HCT116 (cell line): Measurements from ENCODE around the gene GNLY. TPM values are rescaled to one million over a fixed set of nuclear protein-coding genes. Genes with fewer than 3 reads are reported as not detected.

Source experiments
- ATAC-seq: fragments of 200-7000 bp; cut with Tn5 transposase; 2 replicates; pipeline ENCODE4 v1.9.1; 2020; ENCODE audit warnings: mild to moderate bottlenecking, moderate library complexity
- BruUV-seq: library from RNA; stranded (reverse); fragments of 400-500 nt; replicated peaks from 2 replicates; lab custom pipeline; 2021; lab: Mats Ljungman, UMichigan
- CTCF ChIA-PET: fragments of 300-600 bp; sonication (Branson Sonifier 250); formaldehyde crosslinking; loops from one replicate; lab custom pipeline; 2021; ENCODE audit warnings: antibody characterized with exemption; lab: Charles Lee
- POLR2A ChIA-PET: fragments of 300-600, 350-600 bp; sonication (Branson Sonifier 250); formaldehyde crosslinking; loops from one replicate; lab custom pipeline; 2021; ENCODE audit warnings: antibody characterized with exemption; lab: Charles Lee
- RAD21 ChIA-PET, 2 experiments: fragments of 300-600 bp; sonication (Branson Sonifier 250); formaldehyde crosslinking; loops; one replicate each; lab custom pipeline; 2023; ENCODE audit warnings: low total read pairs in 2 of 2; ENCODE audit not compliant: uncharacterized antibody in 2 of 2, unreplicated experiment in 2 of 2, low non-redundant PET in 1 of 2; lab: Charles Lee
- DNase-seq: peaks from one replicate; pipeline ENCODE4 v3.0.0-alpha.2; 2010; ENCODE audit warnings: low read depth, low spot score
- H2AFZ ChIP-seq: fragments of 200-600 bp; shearing (Covaris generic), sonication (generic); 2 replicates; pipeline ENCODE4 v1.6.1; 2017; ENCODE audit warnings: low read depth, mixed run types, mixed read lengths, antibody characterized with exemption, low read length; ENCODE audit not compliant: poor library complexity, severe bottlenecking
- H3K27ac ChIP-seq: 2 replicates; pipeline ENCODE4 v1.5.1; 2012; ENCODE audit warnings: low read depth, low read length
- H3K27me3 ChIP-seq: fragments of 200-600 bp; sonication (generic); 2 replicates; pipeline ENCODE4 v1.6.1; 2016; ENCODE audit warnings: mixed run types, low read length, mixed read lengths; ENCODE audit not compliant: insufficient read depth
- H3K36me3 ChIP-seq, 2 experiments: fragments of 200-500 bp in 1 of 2; fragments of 200-600 bp in 1 of 2; sonication (Bioruptor generic) in 1 of 2; sonication (generic) in 1 of 2; 2 replicates each; pipeline versions ENCODE4 v1.5.1 to v1.6.1; 2014 to 2016; ENCODE audit warnings: low read length in 2 of 2, inconsistent platforms in 1 of 2, mixed read lengths in 1 of 2, mixed run types in 1 of 2; ENCODE audit not compliant: insufficient read depth in 2 of 2, control insufficient read depth in 1 of 2
- H3K4me1 ChIP-seq, 2 experiments: fragments of 200-600 bp in 1 of 2; sonication (generic) in 1 of 2; 2 replicates each; pipeline versions ENCODE4 v1.5.1 to v1.6.1; 2012 to 2017; ENCODE audit warnings: low read length in 2 of 2, inconsistent platforms in 1 of 2, mild to moderate bottlenecking in 1 of 2, mixed read lengths in 1 of 2, mixed run types in 1 of 2, moderate library complexity in 1 of 2; ENCODE audit not compliant: insufficient read depth in 2 of 2, control insufficient read depth in 1 of 2
- H3K4me2 ChIP-seq: fragments of 200-600 bp; sonication (generic); 2 replicates; pipeline ENCODE4 v1.6.1; 2017; ENCODE audit warnings: mixed run types, low read length, mixed read lengths
- H3K4me3 ChIP-seq, 2 experiments: fragments of 200-600 bp in 1 of 2; sonication (generic) in 1 of 2; replicated peaks in 1 of 2; 2 replicates each; pipeline ENCODE4 v1.5.1; 2011 to 2016; ENCODE audit warnings: low read length in 2 of 2, control low read depth in 1 of 2, low read depth in 1 of 2, mild to moderate bottlenecking in 1 of 2, mixed read lengths in 1 of 2, mixed run types in 1 of 2
- H3K79me2 ChIP-seq: fragments of 200-600 bp; sonication (generic); 2 replicates; pipeline ENCODE4 v1.6.1; 2017; ENCODE audit warnings: mild to moderate bottlenecking, mixed run types, low read length, moderate library complexity, mixed read lengths; ENCODE audit not compliant: insufficient read depth
- H3K9ac ChIP-seq: fragments of 200-600 bp; sonication (generic); 2 replicates; pipeline ENCODE4 v1.6.1; 2016; ENCODE audit warnings: low read length, mixed read lengths
- H3K9me2 ChIP-seq: fragments of 200-600 bp; sonication (generic), shearing (Covaris generic); 2 replicates; pipeline ENCODE4 v1.6.1; 2017; ENCODE audit warnings: mixed run types, mild to moderate bottlenecking, moderate library complexity; ENCODE audit not compliant: insufficient read depth
- H3K9me3 ChIP-seq, 2 experiments: fragments of 200-500 bp in 1 of 2; fragments of 200-600 bp in 1 of 2; sonication (Bioruptor generic) in 1 of 2; sonication (generic) in 1 of 2; 2 replicates each; pipeline ENCODE4 v1.6.1; 2014 to 2017; ENCODE audit warnings: low read length in 2 of 2, mixed read lengths in 2 of 2, inconsistent platforms in 1 of 2, low read depth in 1 of 2, mild to moderate bottlenecking in 1 of 2, mixed run types in 1 of 2, moderate library complexity in 1 of 2; ENCODE audit not compliant: control insufficient read depth in 1 of 2, insufficient read depth in 1 of 2
- H4K20me1 ChIP-seq: fragments of 200-600 bp; sonication (generic), shearing (Covaris generic); 2 replicates; pipeline ENCODE4 v1.6.1; 2017; ENCODE audit warnings: mixed run types, mild to moderate bottlenecking, moderate library complexity; ENCODE audit not compliant: insufficient read depth
- ATF3 ChIP-seq: IDR thresholded peaks from 2 replicates; pipeline ENCODE4 v1.6.1; 2012
- CTCF ChIP-seq, 3 experiments: fragments of 200-600 bp in 1 of 3; sonication (generic) in 1 of 3; IDR thresholded peaks in 2 of 3; conservative IDR thresholded peaks in 1 of 3; 2 replicates each; pipeline ENCODE4 v1.5.1; 2012 to 2017; ENCODE audit warnings: low read depth in 2 of 3, low read length in 2 of 3, antibody characterized with exemption in 1 of 3, borderline replicate concordance in 1 of 3, control low read depth in 1 of 3, mild to moderate bottlenecking in 1 of 3, mixed read lengths in 1 of 3, mixed run types in 1 of 3, moderate library complexity in 1 of 3; ENCODE audit not compliant: insufficient read depth in 1 of 3
- EGR1 ChIP-seq: IDR thresholded peaks from 2 replicates; pipeline ENCODE4 v1.6.1; 2012; ENCODE audit warnings: low read depth
- FOSL1 ChIP-seq: IDR thresholded peaks from 2 replicates; pipeline ENCODE4 v1.6.1; 2012; ENCODE audit warnings: low read depth
- POLR2A ChIP-seq: IDR thresholded peaks from 2 replicates; pipeline ENCODE4 v1.7.0; 2011; ENCODE audit warnings: borderline replicate concordance; ENCODE audit not compliant: insufficient read depth, insufficient read length; ENCODE audit errors: extremely low read depth
- SIN3A ChIP-seq: IDR thresholded peaks from 2 replicates; pipeline ENCODE4 v1.6.1; 2012; ENCODE audit warnings: low read depth
- SRF ChIP-seq: IDR thresholded peaks from 2 replicates; pipeline ENCODE4 v1.6.1; 2012; ENCODE audit warnings: low read depth
- TCF7L2 ChIP-seq: IDR thresholded peaks from 2 replicates; pipeline ENCODE4 v1.7.0; 2011; ENCODE audit warnings: borderline replicate concordance, inconsistent platforms; ENCODE audit not compliant: insufficient read depth, insufficient read length; ENCODE audit errors: extremely low read depth
- YY1 ChIP-seq: IDR thresholded peaks from 2 replicates; pipeline ENCODE4 v1.6.1; 2011; ENCODE audit warnings: low read length, low read depth, moderate library complexity, mild to moderate bottlenecking; ENCODE audit not compliant: insufficient replicate concordance; ENCODE audit errors: extremely low read depth
- intact Hi-C: fragments of 100-400 bp; cut with micrococcal nuclease; formaldehyde crosslinking; loops from 2 replicates; pipeline ENCODE4 v1.10.0; 2022
- total RNA-seq: library from RNA; stranded (reverse); gene quantifications from one replicate; pipeline ENCODE4 v1.2.1, GENCODE V29; 2021; ENCODE audit not compliant: unreplicated experiment

The GNLY gene
- total RNA-seq, 1 experiment from 2014 or later: 0.74 TPM

GRCh38 chr2:85720533-85720932, 26.4 kb downstream of the GNLY start:
- Histone ChIP-seq H2AFZ (no peak overlapping the region), H3K27ac (no peak overlapping the region), H3K9me3 (no peaks in the 10 kb centered on the region), H3K4me3 (no peak overlapping the region), H3K79me2 (no peaks in the 10 kb centered on the region), H3K4me1 (no peaks in the 10 kb centered on the region), H3K9ac (no peak overlapping the region)
- DNase-seq (no peak), ATAC-seq (no peak)
- CTCF ChIA-PET: interaction anchor here (1.3 to 1.4 kb wide), 2 partner anchors 8 to 11 kb away, joined by 3 to 4 read pairs; no protein-coding TSS in a partner anchor
- RAD21 ChIA-PET: interaction anchor here in 1 of 2 experiments (0.5 kb wide), 1 partner anchor 303 kb away, joined by 3 read pairs; no protein-coding TSS in a partner anchor
- intact Hi-C loops: loop anchor here (10.0 kb wide), 1 partner anchor 364 kb away; no protein-coding TSS in a partner anchor
- TF ChIP-seq TCF7L2 (no peak), POLR2A (no peak), CTCF (IDR thresholded peaks at IDR 0.05 in 2 of 3, conservative IDR thresholded peaks at IDR 0.05 in 1 of 3; ENCODE audit: borderline replicate concordance in 1 of 3, insufficient read depth in 1 of 3, low read depth in 2 of 3, low read length in 2 of 3) (no peak), EGR1 (no peak), ATF3 (no peak), SIN3A (no peak), YY1 (no peak), SRF (no peak), FOSL1 (no peak)
- TF ChIP-seq, all 23 proteins: peak for 0
- POLR2A ChIA-PET: no interaction called here
- Histone ChIP-seq H4K20me1 (no peaks in the 10 kb centered on the region), H3K4me2 (no peak overlapping the region), H3K27me3 (0 out of 2 replicates have a peak, but pooled peaks cover 2% of the 10 kb centered on the region), H3K36me3 (no peaks in the 10 kb centered on the region), H3K9me2 (no peaks in the 10 kb centered on the region)
- no TSS peak for BruUV-seq
